Measurements from ENCODE around the gene KREMEN2.
"Not testable (repeated sequence)": the region's sequence is repeated elsewhere in the genome, so short reads cannot be mapped to it uniquely, and the experiment has no call there.

DNA sequence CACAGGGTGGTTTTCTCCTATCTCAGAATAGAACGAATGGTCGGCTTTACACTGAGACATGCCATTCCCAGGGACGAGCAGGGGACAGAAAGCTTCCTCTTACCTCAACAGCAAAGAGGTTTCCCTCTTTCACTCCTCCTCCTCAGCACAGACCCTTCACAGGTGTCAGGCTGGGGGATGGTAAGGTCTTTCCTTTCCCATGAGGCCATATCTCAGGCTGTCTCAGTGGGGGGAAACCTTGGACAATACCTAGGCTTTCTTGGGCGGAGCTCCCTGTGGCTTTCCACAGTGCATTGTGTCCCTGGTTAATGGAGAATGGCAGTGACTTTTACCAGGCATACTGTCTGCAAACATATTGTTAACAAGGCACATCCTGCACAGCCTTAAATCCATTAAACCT, 35.9 kb upstream of the KREMEN2 start:
- not testable (repeated sequence) for TF ChIP-seq POLR2A (IDR thresholded peaks at IDR 0.05)
- TF ChIP-seq, protein P1, sequence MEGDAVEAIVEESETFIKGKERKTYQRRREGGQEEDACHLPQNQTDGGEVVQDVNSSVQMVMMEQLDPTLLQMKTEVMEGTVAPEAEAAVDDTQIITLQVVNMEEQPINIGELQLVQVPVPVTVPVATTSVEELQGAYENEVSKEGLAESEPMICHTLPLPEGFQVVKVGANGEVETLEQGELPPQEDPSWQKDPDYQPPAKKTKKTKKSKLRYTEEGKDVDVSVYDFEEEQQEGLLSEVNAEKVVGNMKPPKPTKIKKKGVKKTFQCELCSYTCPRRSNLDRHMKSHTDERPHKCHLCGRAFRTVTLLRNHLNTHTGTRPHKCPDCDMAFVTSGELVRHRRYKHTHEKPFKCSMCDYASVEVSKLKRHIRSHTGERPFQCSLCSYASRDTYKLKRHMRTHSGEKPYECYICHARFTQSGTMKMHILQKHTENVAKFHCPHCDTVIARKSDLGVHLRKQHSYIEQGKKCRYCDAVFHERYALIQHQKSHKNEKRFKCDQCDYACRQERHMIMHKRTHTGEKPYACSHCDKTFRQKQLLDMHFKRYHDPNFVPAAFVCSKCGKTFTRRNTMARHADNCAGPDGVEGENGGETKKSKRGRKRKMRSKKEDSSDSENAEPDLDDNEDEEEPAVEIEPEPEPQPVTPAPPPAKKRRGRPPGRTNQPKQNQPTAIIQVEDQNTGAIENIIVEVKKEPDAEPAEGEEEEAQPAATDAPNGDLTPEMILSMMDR (IDR thresholded peaks at IDR 0.05): not testable (repeated sequence)

Data from Peyer's patch (tissue), 4 donors.